A549 (cell line): Measurements from ENCODE around the gene CEP85L. TPM values are rescaled to one million over a fixed set of nuclear protein-coding genes. Genes with fewer than 3 reads are reported as not detected.

Experiments
- ATAC-seq, 2 experiments: fragments of 200-7000 bp in 1 of 2; fragments of >200 bp in 1 of 2; cut with Nextera tagmentation in 1 of 2; cut with Tn5 transposase in 1 of 2; 3 replicates each; pipeline versions ENCODE4 v1.8.0 to v1.9.1; 2018 to 2020; ENCODE audit warnings: mild to moderate bottlenecking in 1 of 2, moderate library complexity in 1 of 2
- CTCF ChIA-PET: fragments of 300-600 bp; sonication (Branson Sonifier 250); formaldehyde crosslinking; extraction: SDS; loops from one replicate; lab custom pipeline; 2021; ENCODE audit warnings: antibody characterized with exemption, inconsistent platforms; lab: Yijun Ruan, JAX
- POLR2A ChIA-PET: fragments of 350-600 bp; formaldehyde crosslinking; extraction: SDS; loops from one replicate; lab custom pipeline; 2021; ENCODE audit warnings: antibody characterized with exemption, inconsistent platforms; lab: Yijun Ruan, JAX
- DNase-seq, 2 experiments: peaks; one replicate each; pipeline versions ENCODE4 v3.0.0 to v3.0.0-alpha.2; 2011 to 2016; ENCODE audit warnings: low read depth in 1 of 2, low spot score in 1 of 2
- FAIRE-seq: peaks from 2 replicates; lab custom pipeline; 2011; peaks lifted over from hg19 to GRCh38; lab: Jason Lieb, UNC
- H3K27ac ChIP-seq, 2 experiments: fragments of >200 bp; sonication (Bioruptor Twin); formaldehyde crosslinking; 3 replicates each; pipeline ENCODE4 v1.5.1; 2016 to 2017
- H3K4me1 ChIP-seq: fragments of >200 bp; sonication (Bioruptor Twin); formaldehyde crosslinking; 3 replicates; pipeline ENCODE4 v1.6.1; 2016
- H3K4me2 ChIP-seq: fragments of >200 bp; sonication (Bioruptor Twin); formaldehyde crosslinking; 3 replicates; pipeline ENCODE4 v1.6.1; 2016
- H3K4me3 ChIP-seq: fragments of >200 bp; sonication (Bioruptor Twin); formaldehyde crosslinking; 3 replicates; pipeline ENCODE4 v1.5.1; 2016
- H3K9me3 ChIP-seq: fragments of >200 bp; sonication (Bioruptor Twin); formaldehyde crosslinking; 3 replicates; pipeline ENCODE4 v1.6.1; 2016
- CEBPB ChIP-seq, 2 experiments: fragments of >200 bp in 1 of 2; sonication (Bioruptor Twin) in 1 of 2; formaldehyde crosslinking in 1 of 2; IDR thresholded peaks; 2 replicates each; pipeline ENCODE4 v1.6.1; 2012 to 2016
- CTCF ChIP-seq: fragments of >200 bp; sonication (Bioruptor Twin); formaldehyde crosslinking; IDR thresholded peaks from 3 replicates; pipeline ENCODE4 v1.5.1; 2016
- E2F6 ChIP-seq: IDR thresholded peaks from 2 replicates; pipeline ENCODE4 v1.6.1; 2012; ENCODE audit warnings: low read depth, borderline replicate concordance
- EHF ChIP-seq: fragments of 250-450 bp; sonication (Bioruptor Pico); IDR thresholded peaks from 2 replicates; pipeline ENCODE4 v1.5.0; 2020; ENCODE audit warnings: mild to moderate bottlenecking
- EHMT2 ChIP-seq: fragments of 200-600 bp; sonication (generic); IDR thresholded peaks from 2 replicates; pipeline ENCODE4 v1.6.1; 2016; ENCODE audit warnings: antibody characterized with exemption, low read depth, mild to moderate bottlenecking, moderate library complexity
- FOXS1 ChIP-seq: fragments of 250-450 bp; sonication (Bioruptor Pico); IDR thresholded peaks from 2 replicates; pipeline ENCODE4 v1.5.0; 2020; ENCODE audit warnings: mild to moderate bottlenecking, moderate library complexity
- GATA3 ChIP-seq: IDR thresholded peaks from 2 replicates; pipeline ENCODE4 v1.6.1; 2012; ENCODE audit warnings: borderline replicate concordance
- HDAC2 ChIP-seq: fragments of 200-600 bp; sonication (generic); IDR thresholded peaks from 2 replicates; pipeline ENCODE4 v1.6.1; 2016
- HOXA7 ChIP-seq: fragments of 250-450 bp; sonication (Bioruptor Pico); IDR thresholded peaks from 2 replicates; pipeline ENCODE4 v1.5.0; 2020; ENCODE audit warnings: mild to moderate bottlenecking, moderate library complexity
- HOXB13 ChIP-seq: fragments of 250-450 bp; sonication (Bioruptor Pico); IDR thresholded peaks from 2 replicates; pipeline ENCODE4 v1.5.0; 2020; ENCODE audit warnings: low read depth, mild to moderate bottlenecking, moderate library complexity
- HOXB5 ChIP-seq: fragments of 250-450 bp; sonication (Bioruptor Pico); IDR thresholded peaks from 2 replicates; pipeline ENCODE4 v1.5.0; 2020; ENCODE audit warnings: mild to moderate bottlenecking, moderate library complexity
- KDM1A ChIP-seq: fragments of 200-600 bp; sonication (generic); IDR thresholded peaks from 2 replicates; pipeline ENCODE4 v1.6.1; 2016; ENCODE audit warnings: low read depth, mild to moderate bottlenecking
- KDM5A ChIP-seq: fragments of 200-600 bp; sonication (generic); IDR thresholded peaks from 2 replicates; pipeline ENCODE4 v1.6.1; 2016; ENCODE audit warnings: antibody characterized with exemption, mild to moderate bottlenecking
- MAFK ChIP-seq: fragments of 450-650 bp; IDR thresholded peaks from 2 replicates; pipeline ENCODE4 v1.6.1; 2014; ENCODE audit not compliant: partially characterized antibody
- MAX ChIP-seq: IDR thresholded peaks from 2 replicates; pipeline ENCODE4 v1.6.1; 2012
- NPAS2 ChIP-seq: fragments of 250-450 bp; sonication (Bioruptor Pico); IDR thresholded peaks from 2 replicates; pipeline ENCODE4 v1.8.0; 2022; ENCODE audit warnings: mild to moderate bottlenecking, moderate library complexity, borderline replicate concordance
- PBX3 ChIP-seq: IDR thresholded peaks from 2 replicates; pipeline ENCODE4 v1.6.1; 2012
- PHF8 ChIP-seq: fragments of 200-600 bp; sonication (generic); IDR thresholded peaks from 2 replicates; pipeline ENCODE4 v1.6.1; 2016; ENCODE audit warnings: low read depth, mild to moderate bottlenecking, antibody characterized with exemption, moderate library complexity, borderline replicate concordance
- USF2 ChIP-seq: fragments of 450-650 bp; IDR thresholded peaks from 2 replicates; pipeline ENCODE4 v1.6.1; 2014; ENCODE audit warnings: antibody characterized with exemption
- WGBS: methylation state at CpG from one replicate; pipeline ENCODE4 v1.1.6; 2017; ENCODE audit errors: missing lambda C conversion rate; 5-methylcytosine and 5-hydroxymethylcytosine counted together
- polyA plus RNA-seq, 4 experiments: library from polyadenylated mRNA; depleted of rRNA in 3 of 4; stranded (reverse); fragments of >200 nt; fragmentation: RNase III in 1 of 4; extraction: RNeasy Plus Mini Kit Qiagen cat#74134 plus additional on column Dnase treatment in 1 of 4; gene quantifications; 2 replicates in 3 of 4; 3 replicates in 1 of 4; pipeline ENCODE4 v1.2.3, GENCODE V29; 2011 to 2017

The CEP85L gene
- polyA plus RNA-seq, 2 of the 4 experiments (the other 2 are of a cell fraction), result 1.3 to 3.4 TPM

GRCh38 chr6:118476551-118476950, 174.8 kb downstream of the CEP85L start:
- Histone ChIP-seq H3K4me3 (no peak overlapping the region), H3K4me2 (no peak overlapping the region), H3K27ac (no peak overlapping the region), H3K4me1 (no peaks in the 10 kb centered on the region), H3K9me3 (no peaks in the 10 kb centered on the region)
- TF ChIP-seq PBX3 (no peak), NPAS2 (CRISPR knock-in tag) (no peak), FOXS1 (CRISPR knock-in tag) (no peak), HOXB13 (no peak), EHMT2 (no peak), MAFK (no peak), GATA3 (no peak), KDM5A (no peak), PHF8 (no peak), CEBPB (IDR thresholded peaks at IDR 0.05) (no peak), EHF (CRISPR knock-in tag) (no peak), HOXA7 (CRISPR knock-in tag) (no peak), HDAC2 (no peak)
- POLR2A ChIA-PET, result no interaction called here
- no peak for DNase-seq
- no peak for ATAC-seq
- WGBS, result 84% methylated on average over 3 of the region's 3 CpGs
- no peak for FAIRE-seq
- CTCF ChIA-PET, result no interaction called here

GRCh38 chr6:118473266-118473665, 178.1 kb downstream of the CEP85L start:
- FAIRE-seq, result no peak
- peaks cover 7% of the 10 kb centered on the region; the same call in 1 of the 3 replicates for H3K4me1 ChIP-seq
- H3K9me3 ChIP-seq, result no peaks in the 10 kb centered on the region
- no peak for TF ChIP-seq MAFK
- TF ChIP-seq MAX, result no peak
- TF ChIP-seq PBX3, result no peak
- no peak for TF ChIP-seq HOXB5
- TF ChIP-seq USF2, result no peak
- TF ChIP-seq FOXS1 (CRISPR knock-in tag), result no peak
- no peak for TF ChIP-seq KDM1A
- no peak for TF ChIP-seq E2F6
- no peak overlapping the region for H3K4me3 ChIP-seq
- ChIA-PET CTCF (no interaction called here), POLR2A (no interaction called here)
- ATAC-seq, result no peak
- no peak overlapping the region for H3K4me2 ChIP-seq
- no peak overlapping the region for H3K27ac ChIP-seq
- DNase-seq, result no peak

GRCh38 chr6:118469468-118469867, 181.9 kb downstream of the CEP85L start:
- WGBS, result 69% methylated on average over 4 of the region's 4 CpGs
- FAIRE-seq, result no peak
- no peak for DNase-seq
- Histone ChIP-seq H3K4me1 (peaks cover 7% of the 10 kb centered on the region; the same call in 1 of the 3 replicates), H3K4me2 (peak overlapping the region; percentile 7; the same call in 1 of the 3 replicates), H3K27ac (no peak overlapping the region), H3K9me3 (no peaks in the 10 kb centered on the region), H3K4me3 (no peak overlapping the region)
- ChIA-PET POLR2A (no interaction called here), CTCF (no interaction called here)
- no peak; a peak in 1 of 6 replicates for ATAC-seq
- no peak for TF ChIP-seq CTCF
- TF ChIP-seq CEBPB (IDR thresholded peaks at IDR 0.05), result peak in 1 of 2 experiments; percentile 35; a peak in 1 of 4 replicates
